SKM-1 treated with dmso at 0.1 percent for 144 hours (cell line): ENCODE measurements around the gene SHROOM1.

Experiments
- DNase-seq: peaks from one replicate; lab custom pipeline; 2025; ENCODE audit not compliant: unreplicated experiment; lab: John Stamatoyannopoulos, UW

SHROOM1 gene

DNA sequence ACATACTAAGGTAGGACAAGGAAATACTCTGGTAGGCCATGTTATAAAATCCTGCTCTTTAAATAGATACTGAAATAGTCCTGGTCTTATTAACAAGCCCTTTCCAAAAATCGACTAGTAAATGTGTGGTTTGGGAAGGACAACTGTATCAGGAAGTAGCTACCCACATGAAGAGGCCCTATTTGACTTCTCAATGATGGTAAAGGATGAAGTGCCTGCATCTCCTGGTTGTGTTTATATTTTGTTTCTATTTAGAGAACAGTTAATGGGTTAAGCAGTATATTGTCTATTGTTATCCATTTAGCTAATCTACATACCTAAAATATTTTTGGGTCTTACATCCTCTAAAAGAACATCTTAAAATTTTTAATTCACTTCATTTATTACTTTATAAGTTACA is 23.3 kb upstream of the SHROOM1 start:
- DNase-seq: no peak

GRCh38 chr5:132853323-132853722 is 22.9 kb upstream of the SHROOM1 start:
- no peak for DNase-seq

DNA sequence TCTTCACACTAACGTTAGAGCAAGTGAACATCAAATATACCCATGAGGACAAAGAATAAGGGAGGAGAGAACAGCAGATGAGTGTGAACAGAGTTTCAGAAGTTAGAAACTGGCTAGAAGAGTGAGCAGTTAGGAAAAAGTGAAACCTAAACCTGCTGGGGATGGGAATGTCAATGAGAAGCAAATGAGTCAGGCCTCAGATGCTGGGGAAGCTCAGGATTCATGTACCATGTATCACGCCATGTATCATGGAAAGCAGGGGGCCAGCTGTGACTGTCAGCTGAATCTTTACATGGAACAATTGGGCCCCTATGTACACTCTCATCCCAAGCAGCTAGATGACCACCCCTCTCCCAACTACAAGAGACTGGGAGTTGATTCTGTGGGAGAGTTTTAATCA is 19.6 kb upstream of the SHROOM1 start:
- no peak for DNase-seq

DNA sequence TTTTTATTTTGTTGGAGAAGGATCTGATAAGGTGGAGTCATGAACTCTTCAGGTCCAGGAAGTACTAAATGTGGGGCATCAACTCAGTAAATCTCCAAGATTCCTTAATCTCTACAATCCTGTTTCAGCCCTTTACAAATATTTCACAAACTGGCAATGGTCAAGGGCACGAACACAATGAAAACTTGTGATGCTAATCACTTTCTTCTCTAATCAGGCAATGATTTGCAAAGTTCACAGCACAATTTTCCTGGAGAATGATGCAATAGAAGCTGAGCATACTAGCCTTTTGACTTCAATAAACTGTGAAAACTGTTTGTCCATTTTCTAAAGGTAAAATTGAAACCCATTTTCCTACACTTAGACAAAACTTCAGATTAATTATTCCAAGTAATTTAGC is 18.9 kb upstream of the SHROOM1 start:
- no peak for DNase-seq

GRCh38 chr5:132848270-132848669 is 17.8 kb upstream of the SHROOM1 start:
- no peak for DNase-seq

DNA sequence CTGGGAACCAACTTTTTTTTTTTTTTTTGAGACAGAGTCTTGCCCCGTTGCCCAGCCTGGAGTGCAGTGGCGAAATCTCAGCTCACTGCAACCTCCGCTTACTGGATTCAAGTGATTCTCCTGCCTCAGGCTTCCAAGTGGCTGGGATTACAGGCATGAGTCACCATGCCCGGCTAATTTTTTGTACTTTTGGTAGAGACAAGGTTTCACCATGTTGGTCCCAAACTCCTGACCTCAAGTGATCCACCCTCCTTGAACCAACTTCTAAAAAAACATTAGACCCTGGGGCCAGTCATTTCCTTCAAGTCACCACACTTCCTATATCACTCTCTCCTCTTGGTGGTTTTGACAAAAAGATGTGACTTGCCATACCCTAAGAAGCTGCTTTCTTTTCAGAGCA is 10.9 kb upstream of the SHROOM1 start:
- DNase-seq: peak; percentile 8

GRCh38 chr5:132840896-132841295 is 10.4 kb upstream of the SHROOM1 start:
- no peak for DNase-seq

GRCh38 chr5:132840313-132840712 is 9.9 kb upstream of the SHROOM1 start:
- no peak for DNase-seq

DNA sequence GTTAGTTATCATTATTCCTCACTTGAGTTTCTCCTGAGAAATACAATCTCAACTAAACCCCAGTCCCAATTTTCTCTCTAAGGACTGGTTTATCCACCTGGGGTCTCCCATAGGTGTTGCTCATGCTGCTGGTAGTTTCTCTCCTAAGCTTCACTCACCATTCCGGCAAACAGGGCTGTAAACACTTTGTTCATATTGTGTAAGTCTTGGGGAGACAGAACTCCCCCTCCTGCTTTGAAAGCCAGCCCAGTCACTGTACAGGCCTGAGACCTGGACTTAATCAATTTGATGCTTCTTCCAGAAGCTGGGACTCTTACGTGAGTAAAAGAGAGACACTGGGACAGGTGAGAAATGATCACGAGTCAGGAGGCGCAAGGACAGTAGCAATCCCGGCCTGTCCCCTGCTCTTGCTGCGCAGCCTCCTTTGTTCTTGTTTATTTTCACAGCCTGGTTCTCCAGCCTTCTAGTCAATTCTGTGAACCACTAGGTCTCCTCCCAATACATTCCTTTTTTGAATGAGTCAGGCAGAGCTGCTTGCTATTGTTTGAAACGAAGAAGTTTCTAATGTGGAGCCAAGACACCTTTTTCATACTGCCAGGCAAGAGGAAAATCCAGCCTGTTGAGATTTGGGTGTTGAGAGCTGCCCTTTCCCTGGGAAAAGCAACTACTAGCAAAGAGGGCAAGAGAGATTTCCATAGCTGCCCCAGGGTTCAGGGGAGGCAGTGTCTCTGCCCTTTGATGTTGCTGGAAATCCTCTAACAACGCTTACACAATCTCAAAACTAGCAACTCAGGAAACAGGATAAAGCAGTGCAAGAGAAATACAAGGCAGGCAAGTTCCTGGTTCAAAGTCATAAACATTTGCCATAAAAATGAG is 9.2 kb upstream of the SHROOM1 start:
- no peak for DNase-seq

DNA sequence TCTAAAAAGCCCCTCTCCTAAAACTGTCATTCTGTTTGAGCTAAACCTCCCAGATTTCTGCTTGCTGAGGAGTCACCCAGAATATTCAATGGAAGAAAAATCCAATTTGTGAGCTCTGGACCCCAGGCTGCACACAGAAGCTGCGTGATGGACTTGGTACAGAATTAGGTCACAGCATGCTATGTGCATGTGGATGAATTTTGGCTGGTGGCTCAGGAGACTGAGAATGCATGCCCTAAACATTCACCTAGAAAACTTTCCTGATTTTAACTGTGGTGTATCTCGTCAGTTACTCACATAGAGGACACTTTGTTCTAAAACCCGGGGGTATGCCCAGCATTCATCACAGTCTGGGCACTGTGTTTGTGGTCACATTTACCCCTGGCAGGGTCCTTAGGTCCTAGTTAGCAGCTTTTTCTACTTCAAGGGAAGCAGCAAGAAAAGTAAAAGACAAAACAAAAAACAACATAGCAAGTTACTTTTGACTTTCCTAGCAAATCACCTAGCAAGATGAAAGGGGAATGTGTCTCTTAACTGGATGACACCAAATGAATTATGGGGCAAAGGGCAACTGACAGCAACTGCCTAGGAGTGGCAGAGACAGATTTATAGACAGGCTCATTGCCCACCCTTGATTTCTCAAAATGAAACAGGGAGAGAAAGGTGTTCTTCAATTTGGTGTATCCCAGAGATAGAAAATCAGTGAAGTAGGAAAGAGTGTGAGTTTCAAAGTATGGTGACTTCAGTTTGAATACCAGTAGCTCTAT is 8.3 kb upstream of the SHROOM1 start:
- DNase-seq: no peak

DNA sequence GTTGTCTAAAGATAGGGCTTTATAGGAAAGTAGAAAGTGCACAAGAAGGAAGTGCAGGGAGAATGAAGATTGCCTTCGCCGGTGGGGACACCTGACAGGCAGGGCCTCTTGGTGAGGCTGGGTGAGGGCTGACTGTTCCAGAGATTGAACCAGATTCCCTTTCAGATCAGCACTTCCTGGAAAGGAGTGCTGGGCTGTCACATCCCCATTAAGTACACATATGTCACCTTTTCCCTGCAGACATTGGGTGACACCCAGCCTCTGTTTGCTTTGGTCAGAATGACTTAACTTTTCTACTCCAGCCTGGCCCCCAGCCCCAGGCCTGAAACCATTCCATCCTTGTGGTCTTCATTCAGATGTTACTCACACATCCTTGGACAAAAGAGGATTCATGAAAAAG is 7.4 kb upstream of the SHROOM1 start:
- no peak for DNase-seq

DNA sequence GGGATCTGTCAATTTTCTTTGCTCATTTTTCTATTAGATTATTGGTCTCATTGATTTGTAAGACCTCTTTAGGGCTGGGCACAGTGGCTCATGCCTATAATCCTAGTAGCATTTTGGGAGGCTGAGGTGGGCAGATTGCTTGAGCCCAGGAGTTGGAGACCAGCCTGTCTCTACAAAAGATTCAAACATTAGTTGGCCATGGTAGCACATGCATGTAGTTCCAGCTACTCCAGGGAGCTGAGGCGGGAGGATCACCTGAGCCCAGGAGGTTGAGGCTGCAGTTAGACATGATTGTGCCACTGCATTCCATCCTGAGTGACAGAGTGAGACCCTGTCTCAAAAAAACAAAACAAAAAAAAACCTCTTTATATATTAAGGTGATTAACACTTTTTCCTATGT is 6.4 kb upstream of the SHROOM1 start:
- no peak for DNase-seq

DNA sequence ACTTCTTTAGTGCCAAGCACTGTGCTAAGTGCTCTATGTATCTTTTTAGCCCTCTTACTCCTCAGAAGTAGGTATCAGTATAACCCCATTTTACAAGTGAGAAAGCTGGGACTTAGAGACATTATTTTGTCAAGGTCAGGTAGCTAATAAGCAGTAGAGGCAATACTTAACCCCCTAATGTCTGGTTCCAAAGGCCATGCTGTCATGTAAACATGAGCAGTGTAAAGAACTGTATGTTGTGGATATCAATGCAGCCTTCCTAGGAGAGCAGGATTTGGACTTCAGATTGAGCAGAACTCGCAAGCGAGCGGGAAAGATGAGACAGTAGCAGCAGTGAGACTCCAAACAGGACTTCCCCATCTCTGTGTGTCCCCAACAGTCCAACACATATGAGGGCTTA is 3.6 kb upstream of the SHROOM1 start:
- no peak for DNase-seq

- DNase-seq: no peak
These were observed 2.2 kb upstream of the SHROOM1 start for GRCh38 chr5:132832612-132833011.

- DNase-seq: no peak
These were observed 831 bp upstream of the SHROOM1 start for GRCh38 chr5:132831095-132831860.

DNA sequence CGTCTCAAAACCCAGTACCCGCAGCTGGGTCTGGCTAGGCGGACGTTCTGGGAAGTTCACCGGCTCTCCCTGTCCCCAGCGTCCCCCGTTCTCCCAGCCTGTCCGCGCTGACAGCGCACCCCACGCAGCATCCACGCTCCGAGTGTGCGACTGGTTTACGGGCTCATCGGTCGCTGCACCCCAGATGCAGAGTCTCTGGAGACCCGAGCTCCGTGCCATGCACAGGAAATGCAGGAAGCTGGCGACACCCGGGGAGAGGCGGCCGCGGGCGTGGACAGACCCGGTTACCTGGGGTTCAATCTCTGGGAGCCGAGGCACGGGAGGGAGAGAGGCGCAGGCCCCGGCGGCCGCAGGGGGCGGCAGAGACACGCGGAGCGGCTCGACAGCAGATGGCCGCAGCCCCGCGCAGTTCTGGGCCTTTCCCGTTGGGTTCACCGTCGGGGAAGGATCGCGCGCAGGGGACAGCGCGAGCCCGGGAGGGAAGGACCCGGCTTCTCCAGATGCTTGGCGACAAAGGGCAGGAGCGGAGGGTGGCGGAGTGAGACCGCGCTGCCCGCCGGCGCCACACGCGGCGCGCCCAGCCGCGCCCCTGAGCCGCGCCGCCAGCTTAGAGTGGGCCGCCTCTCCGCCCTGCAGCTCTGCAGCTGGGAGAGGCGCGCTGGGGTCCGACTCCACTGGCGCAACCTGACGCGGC is 558 bp downstream of the SHROOM1 start:
- DNase-seq: peak; percentile 31

DNA sequence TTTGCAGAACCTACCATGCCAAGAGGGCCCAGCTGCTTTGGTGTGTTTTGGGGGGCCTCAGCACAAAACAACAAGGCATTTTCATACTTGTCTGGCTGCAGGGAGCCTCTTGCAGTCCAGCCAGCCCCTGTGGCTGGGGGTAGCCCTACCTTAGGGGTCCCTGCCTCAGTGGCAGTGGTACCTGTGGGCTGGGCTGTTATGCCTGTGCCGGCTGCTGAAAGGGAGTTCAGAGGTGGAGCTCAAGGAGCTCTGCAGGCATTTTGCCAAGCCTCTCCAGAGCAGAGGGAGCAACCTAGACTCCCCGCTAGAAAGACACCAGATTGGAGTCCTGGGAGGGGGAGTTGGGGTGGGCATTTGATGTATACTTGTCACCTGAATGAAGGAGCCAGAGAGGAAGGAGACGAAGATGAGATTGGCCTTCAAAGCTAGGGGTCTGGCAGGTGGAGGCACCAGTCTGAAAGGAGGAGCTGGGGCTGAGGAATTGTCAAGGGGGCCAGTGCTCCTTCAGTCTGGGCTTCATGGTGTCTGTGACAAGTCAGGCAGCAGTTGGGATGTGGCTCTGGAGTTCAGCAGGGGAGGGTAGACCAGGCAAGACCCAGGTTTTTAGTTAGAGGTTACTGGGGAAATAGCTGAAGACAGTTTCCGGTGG is 1.5 kb downstream of the SHROOM1 start:
- DNase-seq: no peak

DNA sequence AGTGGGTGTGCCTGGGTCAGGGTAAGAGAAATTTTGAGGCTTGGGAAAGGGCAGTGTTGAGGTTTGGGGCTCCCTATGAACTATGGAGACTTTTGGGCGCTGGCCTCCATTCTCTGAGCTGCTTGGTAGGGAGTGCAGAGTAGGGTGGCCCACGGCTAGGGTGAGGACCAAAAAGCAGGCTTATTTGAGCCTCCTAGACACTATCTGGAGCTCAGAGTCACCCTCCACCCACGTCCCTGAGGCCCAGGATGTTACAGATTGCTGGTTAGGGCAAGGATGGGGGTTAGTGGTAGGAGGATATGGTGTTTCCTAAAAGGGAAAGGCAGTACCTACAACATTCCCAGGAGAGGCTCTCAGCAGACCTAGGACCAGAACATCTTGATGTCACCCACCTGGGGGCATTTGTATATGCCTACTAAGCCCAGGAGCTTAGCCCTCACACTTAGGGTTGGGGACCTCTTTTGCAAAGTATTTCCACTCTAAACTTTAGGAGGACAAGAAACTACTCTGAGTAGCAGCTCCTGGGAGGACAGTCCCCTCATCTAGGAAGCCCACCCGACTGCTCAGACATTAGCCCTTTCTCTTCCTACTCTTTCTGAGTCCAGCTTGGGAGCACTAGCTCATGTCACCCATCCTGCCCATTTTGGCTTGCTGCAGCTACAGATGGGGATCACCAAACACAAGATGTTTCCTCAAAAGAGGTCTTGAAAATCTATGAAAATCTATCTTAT is 2.3 kb downstream of the SHROOM1 start:
- DNase-seq: no peak

GRCh38 chr5:132826424-132827082 is 3.9 kb downstream of the SHROOM1 start:
- no peak for DNase-seq
